ENCODE data around the gene TTC28.

TTC28 gene

GRCh38 chr22:28417431-28417830 lies 262.2 kb downstream of the TTC28 start:
- no peak for DNase-seq (ENCODE audit: extremely low spot score)
- TF ChIP-seq CTCF (IDR thresholded peaks at IDR 0.05; ENCODE audit: control extremely low read depth, extremely low read depth, low read depth, missing control alignments): no peak
- ChIA-PET POLR2A (no interaction called here), CTCF (no interaction called here)

GRCh38 chr22:28414913-28415312 lies 264.7 kb downstream of the TTC28 start:
- ChIA-PET POLR2A (no interaction called here), CTCF (no interaction called here)
- DNase-seq (ENCODE audit: extremely low spot score): no peak
- TF ChIP-seq CTCF (IDR thresholded peaks at IDR 0.05; ENCODE audit: control extremely low read depth, extremely low read depth, low read depth, missing control alignments): no peak

GRCh38 chr22:28413612-28414399 lies 265.8 kb downstream of the TTC28 start:
- CTCF ChIA-PET: no interaction called here
- POLR2A ChIA-PET: no interaction called here
- DNase-seq (ENCODE audit: extremely low spot score): no peak
- TF ChIP-seq CTCF (IDR thresholded peaks at IDR 0.05; ENCODE audit: control extremely low read depth, extremely low read depth, low read depth, missing control alignments): no peak

- TF ChIP-seq CTCF (IDR thresholded peaks at IDR 0.05; ENCODE audit: control extremely low read depth, extremely low read depth, low read depth, missing control alignments): no peak
- CTCF ChIA-PET: interaction anchor here (1.0 kb wide), 1 partner anchor 28 kb away, joined by 3 read pairs; no protein-coding TSS in a partner anchor
- POLR2A ChIA-PET: interaction anchor here (0.6 kb wide), 1 partner anchor 529 kb away, joined by 3 read pairs; no protein-coding TSS in a partner anchor
- no peak for DNase-seq (ENCODE audit: extremely low spot score)
These were observed 267.5 kb downstream of the TTC28 start for GRCh38 chr22:28412109-28412508.

GRCh38 chr22:28411125-28411524 lies 268.5 kb downstream of the TTC28 start:
- CTCF ChIA-PET: no interaction called here
- DNase-seq (ENCODE audit: extremely low spot score): no peak
- POLR2A ChIA-PET: no interaction called here
- no peak for TF ChIP-seq CTCF (IDR thresholded peaks at IDR 0.05; ENCODE audit: control extremely low read depth, extremely low read depth, low read depth, missing control alignments)

GRCh38 chr22:28410050-28410816 lies 269.4 kb downstream of the TTC28 start:
- ChIA-PET POLR2A (no interaction called here), CTCF (interaction anchor here (1.4 kb wide), 1 partner anchor 12 kb away, joined by 3 read pairs; no protein-coding TSS in a partner anchor)
- no peak for DNase-seq (ENCODE audit: extremely low spot score)
- no peak for TF ChIP-seq CTCF (IDR thresholded peaks at IDR 0.05; ENCODE audit: control extremely low read depth, extremely low read depth, low read depth, missing control alignments)

Data from GM10248 (cell line).